ENCODE measurements around the gene EXOC4.
"Not testable (repeated sequence)": the region's sequence is repeated elsewhere in the genome, so short reads cannot be mapped to it uniquely, and the experiment has no call there.

The EXOC4 gene

GRCh38 chr7:133857376-133858119 is 604.7 kb downstream of the EXOC4 start:
- no peak for DNase-seq (ENCODE audit: low read depth in 2 of 3, low spot score in 2 of 3)

GRCh38 chr7:133858311-133858710 is 605.4 kb downstream of the EXOC4 start:
- DNase-seq (ENCODE audit: low read depth in 2 of 3, low spot score in 2 of 3), result no peak

GRCh38 chr7:133859231-133859630 is 606.4 kb downstream of the EXOC4 start:
- no peak for DNase-seq (ENCODE audit: low read depth in 2 of 3, low spot score in 2 of 3)

GRCh38 chr7:133859871-133860450 is 607.1 kb downstream of the EXOC4 start:
- DNase-seq (ENCODE audit: low read depth in 2 of 3, low spot score in 2 of 3), result no peak

GRCh38 chr7:133860628-133861335 is 607.9 kb downstream of the EXOC4 start:
- no peak for DNase-seq (ENCODE audit: low read depth in 2 of 3, low spot score in 2 of 3)

GRCh38 chr7:133861876-133862275 is 609.0 kb downstream of the EXOC4 start:
- DNase-seq (ENCODE audit: low read depth in 2 of 3, low spot score in 2 of 3), result no peak

GRCh38 chr7:133863362-133864061 is 610.6 kb downstream of the EXOC4 start:
- DNase-seq (ENCODE audit: low read depth in 2 of 3, low spot score in 2 of 3), result no peak

- DNase-seq (ENCODE audit: low read depth in 2 of 3, low spot score in 2 of 3), result no peak
Measured at GRCh38 chr7:133869556-133869955, 616.7 kb downstream of the EXOC4 start.

- no peak for DNase-seq (ENCODE audit: low read depth in 2 of 3, low spot score in 2 of 3)
Measured at GRCh38 chr7:133871757-133872156, 618.9 kb downstream of the EXOC4 start.

GRCh38 chr7:133873187-133873586 is 620.3 kb downstream of the EXOC4 start:
- no peak for DNase-seq (ENCODE audit: low read depth in 2 of 3, low spot score in 2 of 3)

- DNase-seq (ENCODE audit: low read depth in 2 of 3, low spot score in 2 of 3), result no peak
Measured at GRCh38 chr7:133873631-133874030, 620.8 kb downstream of the EXOC4 start.

GRCh38 chr7:133883591-133883990 is 630.7 kb downstream of the EXOC4 start:
- no peak for DNase-seq (ENCODE audit: low read depth in 2 of 3, low spot score in 2 of 3)

- no peak for DNase-seq (ENCODE audit: low read depth in 2 of 3, low spot score in 2 of 3)
Measured at GRCh38 chr7:133885213-133885612, 632.3 kb downstream of the EXOC4 start.

GRCh38 chr7:133886086-133886485 is 633.2 kb downstream of the EXOC4 start:
- no peak for DNase-seq (ENCODE audit: low read depth in 2 of 3, low spot score in 2 of 3)

- DNase-seq (ENCODE audit: low read depth in 2 of 3, low spot score in 2 of 3), result no peak
Measured at GRCh38 chr7:133886797-133887196, 633.9 kb downstream of the EXOC4 start.

GRCh38 chr7:133887459-133887858 is 634.6 kb downstream of the EXOC4 start:
- DNase-seq (ENCODE audit: low read depth in 2 of 3, low spot score in 2 of 3), result no peak

- DNase-seq (ENCODE audit: low read depth in 2 of 3, low spot score in 2 of 3), result no peak
Measured at GRCh38 chr7:133888061-133888930, 635.4 kb downstream of the EXOC4 start.

GRCh38 chr7:133904776-133905175 is 651.9 kb downstream of the EXOC4 start:
- DNase-seq (ENCODE audit: low read depth in 2 of 3, low spot score in 2 of 3), result no peak

- not testable (repeated sequence) for DNase-seq (ENCODE audit: low read depth in 2 of 3, low spot score in 2 of 3)
Measured at GRCh38 chr7:133906553-133906952, 653.7 kb downstream of the EXOC4 start.

- no peak for DNase-seq (ENCODE audit: low read depth in 2 of 3, low spot score in 2 of 3)
Measured at GRCh38 chr7:133910761-133911160, 657.9 kb downstream of the EXOC4 start.

GRCh38 chr7:133911724-133912123 is 658.8 kb downstream of the EXOC4 start:
- DNase-seq (ENCODE audit: low read depth in 2 of 3, low spot score in 2 of 3), result no peak

Measured in activated CD8-positive, alpha-beta memory T cell treated with anti-CD3 and anti-CD28 coated beads for 48 hours (primary cell).